Activated CD8-positive, alpha-beta memory T cell treated with anti-CD3 and anti-CD28 coated beads for 24 hours (primary cell): Measurements from ENCODE around the gene SLC25A25.

ENCODE experiments used
- DNase-seq: peaks from one replicate; pipeline ENCODE4 v3.0.0-alpha.2; 2020

The SLC25A25 gene

GRCh38 chr9:128073253-128073886 is 5.3 kb downstream of the SLC25A25 start:
- no peak for DNase-seq

- DNase-seq, result no peak
Measured at GRCh38 chr9:128077847-128078503, 9.9 kb downstream of the SLC25A25 start.

GRCh38 chr9:128078504-128079434 is 10.7 kb downstream of the SLC25A25 start:
- no peak for DNase-seq

- DNase-seq, result no peak
Measured at GRCh38 chr9:128080206-128080605, 12.2 kb downstream of the SLC25A25 start.

- DNase-seq, result no peak
Measured at GRCh38 chr9:128081056-128081455, 13.0 kb downstream of the SLC25A25 start.

GRCh38 chr9:128082151-128082550 is 14.1 kb downstream of the SLC25A25 start:
- no peak for DNase-seq

- no peak for DNase-seq
Measured at GRCh38 chr9:128084746-128085145, 16.7 kb downstream of the SLC25A25 start.

GRCh38 chr9:128085943-128086342 is 17.9 kb downstream of the SLC25A25 start:
- no peak for DNase-seq

- no peak for DNase-seq
Measured at GRCh38 chr9:128087262-128087661, 19.2 kb downstream of the SLC25A25 start.

- DNase-seq, result no peak
Measured at GRCh38 chr9:128088253-128088945, 20.4 kb downstream of the SLC25A25 start.

- no peak for DNase-seq
Measured at GRCh38 chr9:128089299-128089698, 21.3 kb downstream of the SLC25A25 start.

GRCh38 chr9:128091144-128091543 is 23.1 kb downstream of the SLC25A25 start:
- DNase-seq, result no peak

GRCh38 chr9:128091571-128091970 is 23.5 kb downstream of the SLC25A25 start:
- no peak for DNase-seq

- DNase-seq, result no peak
Measured at GRCh38 chr9:128092199-128092977, 24.4 kb downstream of the SLC25A25 start.

GRCh38 chr9:128093011-128093410 is 25.0 kb downstream of the SLC25A25 start:
- no peak for DNase-seq

- peak; percentile 84 for DNase-seq
Measured at GRCh38 chr9:128094166-128094949, 26.3 kb downstream of the SLC25A25 start.

GRCh38 chr9:128094950-128095544 is 27.0 kb downstream of the SLC25A25 start:
- DNase-seq, result no peak

- DNase-seq, result no peak
Measured at GRCh38 chr9:128096616-128097536, 28.8 kb downstream of the SLC25A25 start.

GRCh38 chr9:128097543-128098296 is 29.7 kb downstream of the SLC25A25 start:
- no peak for DNase-seq
